SW480 (cell line): ENCODE data around the gene RCOR1.
"Not testable (repeated sequence)": the region's sequence is repeated elsewhere in the genome, so short reads cannot be mapped to it uniquely, and the experiment has no call there.

ENCODE experiments used
- DNase-seq: peaks from one replicate; pipeline ENCODE4 v3.0.0-alpha.2; 2016; ENCODE audit warnings: low spot score

RCOR1 gene

GRCh38 chr14:102629808-102630350 is 37.4 kb downstream of the RCOR1 start:
- no peak for DNase-seq

DNA sequence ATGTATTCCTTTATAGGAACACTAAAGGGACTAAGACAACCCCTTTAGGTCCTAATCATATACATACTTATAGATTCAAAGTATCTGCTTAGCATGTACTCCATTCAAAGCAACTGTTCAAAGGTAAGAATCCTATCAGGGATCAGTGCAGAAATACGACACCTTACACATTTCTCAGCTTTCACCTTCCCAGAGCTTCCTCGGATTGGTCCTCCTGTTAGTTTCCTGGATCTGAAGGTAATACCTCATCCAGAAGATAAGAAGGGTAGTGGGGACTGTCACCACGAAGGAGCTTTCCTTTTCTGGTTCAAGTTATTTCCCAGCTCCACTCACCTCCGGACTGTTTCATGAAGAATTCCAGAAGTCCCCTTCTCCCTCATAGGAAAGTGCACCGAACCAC is 38.0 kb downstream of the RCOR1 start:
- no peak for DNase-seq

- DNase-seq = no peak
These were observed 38.4 kb downstream of the RCOR1 start for GRCh38 chr14:102630881-102631280.

DNA sequence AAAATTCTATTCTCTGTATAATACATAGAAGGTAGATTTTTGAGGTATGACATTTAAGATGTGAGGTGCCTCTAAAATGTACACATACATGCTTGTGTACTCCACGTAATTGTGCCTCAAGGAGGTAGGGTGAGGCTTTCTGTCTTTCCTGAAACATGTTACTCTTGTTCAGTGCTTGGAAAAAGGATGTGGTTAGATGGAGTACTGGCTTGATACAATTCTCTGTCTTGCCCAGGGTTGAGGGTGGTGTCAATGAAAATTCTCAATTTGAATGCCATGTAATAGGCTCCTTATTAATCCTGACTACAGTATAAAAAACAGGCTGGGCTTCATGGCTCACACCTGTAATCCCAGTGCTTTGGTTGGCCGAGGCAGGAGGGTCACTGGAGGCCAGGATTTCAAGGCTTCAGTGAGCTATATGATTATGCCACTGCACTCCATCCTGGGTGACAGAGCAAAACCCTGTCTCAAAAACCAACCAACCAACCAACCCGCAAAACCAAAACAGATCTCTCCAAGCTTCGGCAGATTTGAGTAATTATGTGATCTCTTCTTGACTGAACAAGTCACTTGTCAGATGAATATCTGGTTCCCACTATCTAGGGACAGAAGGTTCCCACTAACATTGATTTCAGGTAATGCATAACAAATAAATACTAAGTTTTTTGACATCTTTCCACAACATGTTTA is 41.6 kb downstream of the RCOR1 start:
- DNase-seq = no peak

DNA sequence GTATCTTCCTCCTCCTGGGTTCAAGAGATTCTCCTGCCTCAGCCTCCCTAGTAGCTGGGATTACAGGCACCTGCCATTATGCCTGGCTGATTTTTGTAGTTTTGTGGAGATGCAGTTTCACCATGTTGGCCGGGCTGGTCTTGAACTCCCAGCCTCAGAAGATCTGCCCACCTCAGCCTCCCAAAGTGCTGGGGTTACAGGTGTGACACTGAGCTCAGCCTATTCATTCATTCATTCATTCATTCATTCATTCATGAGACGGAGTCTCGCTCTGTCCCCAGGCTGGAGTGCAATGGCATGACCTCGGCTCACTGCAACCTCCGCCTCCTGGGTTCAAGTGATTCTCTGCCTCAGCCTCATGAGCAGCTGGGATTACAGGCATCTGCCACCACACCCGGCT is 47.2 kb downstream of the RCOR1 start:
- DNase-seq = not testable (repeated sequence)

DNA sequence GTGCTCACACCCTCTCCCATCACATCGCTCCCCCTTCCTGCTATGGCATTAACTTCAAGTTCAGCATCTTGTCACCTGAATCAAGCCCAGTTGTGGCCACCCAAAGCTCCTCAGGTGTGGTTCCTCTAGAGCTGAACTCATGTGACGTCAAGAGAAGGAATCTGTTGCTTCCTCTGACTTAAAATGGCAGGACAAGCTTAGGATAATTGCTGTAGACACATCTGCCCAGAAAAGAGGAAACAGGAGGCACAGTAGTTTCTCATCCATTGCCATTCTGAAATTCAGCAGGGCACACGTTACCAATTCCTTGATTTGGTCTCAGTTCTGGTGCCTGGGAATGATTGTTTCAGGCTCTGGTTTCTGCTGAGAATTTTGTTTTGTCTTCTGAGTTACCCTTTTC is 52.1 kb downstream of the RCOR1 start:
- no peak for DNase-seq

GRCh38 chr14:102645746-102646440 is 53.4 kb downstream of the RCOR1 start:
- DNase-seq = no peak

GRCh38 chr14:102646615-102647014 is 54.2 kb downstream of the RCOR1 start:
- no peak for DNase-seq

- no peak for DNase-seq
These were observed 59.7 kb downstream of the RCOR1 start for GRCh38 chr14:102652194-102652593.

- peak; percentile 78 for DNase-seq
These were observed 61.8 kb downstream of the RCOR1 start for GRCh38 chr14:102654298-102654697.

GRCh38 chr14:102655137-102655536 is 62.7 kb downstream of the RCOR1 start:
- peak; percentile 50 for DNase-seq

- DNase-seq = no peak
These were observed 67.3 kb downstream of the RCOR1 start for GRCh38 chr14:102659797-102660196.

DNA sequence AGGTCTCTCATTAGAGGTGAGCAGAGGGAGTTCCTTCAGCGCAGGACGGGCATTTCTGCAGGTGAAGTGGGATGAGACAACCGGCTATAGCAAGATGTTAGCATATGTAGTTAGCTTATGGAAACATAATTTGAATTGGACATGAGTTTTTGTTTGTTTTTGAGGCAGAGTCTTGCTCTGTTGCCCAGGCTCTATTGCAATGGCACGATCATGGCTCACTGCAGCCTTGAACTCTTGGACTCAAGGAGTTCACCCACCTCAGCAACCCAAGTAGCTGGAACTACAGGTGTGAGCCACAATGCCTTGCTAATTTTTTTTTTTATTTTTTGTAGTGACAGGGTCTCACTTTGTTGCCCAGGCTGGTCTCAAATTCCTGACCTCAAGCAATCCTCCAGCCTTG is 69.2 kb downstream of the RCOR1 start:
- no peak for DNase-seq

- DNase-seq = no peak
These were observed 70.4 kb downstream of the RCOR1 start for GRCh38 chr14:102662636-102663430.

- no peak for DNase-seq
These were observed 71.0 kb downstream of the RCOR1 start for GRCh38 chr14:102663440-102663839.

DNA sequence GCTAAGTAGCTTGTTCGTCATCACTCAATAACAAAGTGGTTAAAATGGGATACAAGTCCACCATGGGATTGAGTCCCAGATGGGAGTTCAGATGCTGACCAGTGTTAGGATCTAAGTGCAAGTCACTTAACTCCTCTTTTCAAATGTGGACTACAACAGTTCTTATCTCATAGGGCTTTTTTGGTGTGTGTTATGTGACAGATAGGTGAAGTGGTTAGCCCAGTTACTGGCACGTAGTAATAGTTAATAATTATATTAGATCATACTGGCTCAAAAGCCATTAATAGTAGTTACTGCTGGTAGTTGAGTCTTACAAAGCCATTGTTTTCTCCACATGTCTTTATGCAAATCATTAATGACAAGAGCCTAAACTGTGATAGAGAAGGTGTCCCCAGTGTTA is 73.2 kb downstream of the RCOR1 start:
- no peak for DNase-seq

- DNase-seq = no peak
These were observed 74.2 kb downstream of the RCOR1 start for GRCh38 chr14:102666635-102667034.

- DNase-seq = no peak
These were observed 75.3 kb downstream of the RCOR1 start for GRCh38 chr14:102667703-102668102.

DNA sequence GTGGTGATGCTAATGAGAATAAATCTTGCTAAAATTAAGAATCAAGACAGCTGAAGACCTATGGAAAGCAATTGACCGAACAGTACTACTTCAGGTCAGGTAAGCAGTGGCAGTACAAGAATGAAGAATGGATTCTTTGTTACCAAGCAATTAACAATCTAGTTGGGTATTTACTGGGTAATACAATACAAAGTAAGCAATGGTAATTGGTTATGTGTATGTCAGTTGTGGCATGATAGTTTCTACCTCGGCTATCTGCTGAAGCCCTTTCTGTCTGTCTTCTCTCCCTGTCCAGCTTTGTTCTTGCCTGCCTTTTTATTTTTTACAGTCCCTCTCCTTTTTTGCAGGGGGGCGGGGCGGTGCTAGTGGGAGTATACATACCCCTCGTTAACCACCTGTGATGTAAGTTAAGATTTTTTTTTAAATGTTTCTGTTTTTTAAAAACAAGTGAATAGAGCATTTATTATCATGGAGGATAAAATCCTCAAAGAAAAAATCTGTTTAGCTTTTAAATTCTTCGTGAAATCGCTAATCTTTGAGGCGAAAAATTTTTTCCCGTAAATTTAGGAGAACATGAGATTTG is 75.9 kb downstream of the RCOR1 start:
- no peak for DNase-seq

DNA sequence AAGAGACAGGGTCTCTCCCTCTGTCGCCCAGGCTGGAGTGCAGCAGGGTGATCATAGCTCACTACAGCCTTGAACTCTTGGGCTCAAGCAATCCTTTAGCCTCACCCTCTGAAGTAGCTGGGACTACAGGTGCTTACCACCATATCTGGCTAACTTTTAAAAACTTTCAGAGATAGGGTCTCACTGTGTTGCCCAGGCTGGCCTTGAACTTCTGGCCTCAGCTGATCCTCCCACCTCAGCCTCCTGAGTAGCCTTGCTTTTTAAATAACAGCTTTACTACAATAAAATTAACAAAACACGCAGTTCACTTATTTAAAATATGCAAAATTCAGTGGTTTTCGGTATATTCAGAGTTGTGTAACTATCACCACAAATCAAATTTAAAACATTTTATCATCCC is 79.0 kb downstream of the RCOR1 start:
- DNase-seq = no peak

DNA sequence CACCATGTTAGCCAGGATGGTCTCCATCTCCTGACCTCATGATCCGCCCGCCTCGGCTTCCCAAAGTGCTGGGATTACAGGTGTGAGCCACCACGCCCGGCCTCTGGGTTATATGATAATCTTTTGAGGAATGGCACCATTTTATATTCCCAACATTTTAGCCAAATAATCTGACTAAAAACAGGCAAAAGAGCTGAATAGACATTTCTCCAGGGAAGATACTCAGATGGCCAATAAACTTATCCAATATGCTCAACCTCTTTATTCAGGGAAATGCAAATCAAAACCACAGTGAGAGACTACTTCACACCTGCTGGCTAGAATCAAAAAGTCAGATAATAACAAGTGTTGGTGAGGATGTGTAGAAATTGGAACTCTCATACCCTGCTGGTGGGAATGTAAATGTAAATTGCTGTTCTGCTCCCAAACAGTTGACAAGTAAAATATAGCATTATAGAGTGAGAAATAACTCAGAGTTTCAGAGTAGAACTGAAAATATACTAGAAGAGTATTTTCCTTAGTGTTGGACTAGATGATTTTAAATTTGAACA is 80.0 kb downstream of the RCOR1 start:
- no peak for DNase-seq

- DNase-seq = peak; percentile 48
These were observed 82.9 kb downstream of the RCOR1 start for GRCh38 chr14:102675396-102675795.
